ENCODE measurements around the gene LRRC74B. TPM values are rescaled to one million over a fixed set of nuclear protein-coding genes. Genes with fewer than 3 reads are reported as not detected.
A peak's percentile ranks its signal among the peaks of the same experiment; 100 is the strongest.

Gene LRRC74B
- total RNA-seq, 1 donor = not detected

DNA sequence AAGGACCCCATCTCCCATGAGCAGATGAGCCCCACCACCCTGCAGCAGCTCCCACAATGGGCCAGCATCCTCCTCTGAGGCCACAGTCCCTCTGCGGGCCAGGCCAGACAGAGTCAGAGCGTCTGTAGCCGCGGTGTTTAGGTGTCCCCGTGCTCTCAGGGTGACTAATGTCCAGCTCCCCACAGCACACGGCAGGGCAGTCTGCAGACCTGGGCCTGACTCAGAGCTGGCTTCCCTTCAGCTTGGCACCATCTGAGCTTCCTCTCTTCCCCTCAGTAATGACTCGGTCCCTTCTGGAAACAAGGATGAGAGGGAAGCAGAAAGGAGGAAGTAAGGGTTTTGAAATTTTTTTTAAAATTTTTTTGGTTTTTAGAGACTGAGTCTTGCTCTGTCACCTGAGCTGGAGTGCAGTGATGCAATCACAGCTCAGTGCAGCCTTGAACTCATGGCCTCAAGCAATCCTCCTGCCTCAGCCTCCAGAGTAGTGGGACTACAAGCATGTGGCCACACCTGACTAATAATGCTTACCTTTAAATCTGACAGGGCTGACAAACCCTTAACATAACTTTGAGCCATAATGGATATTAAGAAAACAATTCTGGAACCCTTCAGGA lies 28.5 kb downstream of the LRRC74B start:
- TF ChIP-seq, protein P1, sequence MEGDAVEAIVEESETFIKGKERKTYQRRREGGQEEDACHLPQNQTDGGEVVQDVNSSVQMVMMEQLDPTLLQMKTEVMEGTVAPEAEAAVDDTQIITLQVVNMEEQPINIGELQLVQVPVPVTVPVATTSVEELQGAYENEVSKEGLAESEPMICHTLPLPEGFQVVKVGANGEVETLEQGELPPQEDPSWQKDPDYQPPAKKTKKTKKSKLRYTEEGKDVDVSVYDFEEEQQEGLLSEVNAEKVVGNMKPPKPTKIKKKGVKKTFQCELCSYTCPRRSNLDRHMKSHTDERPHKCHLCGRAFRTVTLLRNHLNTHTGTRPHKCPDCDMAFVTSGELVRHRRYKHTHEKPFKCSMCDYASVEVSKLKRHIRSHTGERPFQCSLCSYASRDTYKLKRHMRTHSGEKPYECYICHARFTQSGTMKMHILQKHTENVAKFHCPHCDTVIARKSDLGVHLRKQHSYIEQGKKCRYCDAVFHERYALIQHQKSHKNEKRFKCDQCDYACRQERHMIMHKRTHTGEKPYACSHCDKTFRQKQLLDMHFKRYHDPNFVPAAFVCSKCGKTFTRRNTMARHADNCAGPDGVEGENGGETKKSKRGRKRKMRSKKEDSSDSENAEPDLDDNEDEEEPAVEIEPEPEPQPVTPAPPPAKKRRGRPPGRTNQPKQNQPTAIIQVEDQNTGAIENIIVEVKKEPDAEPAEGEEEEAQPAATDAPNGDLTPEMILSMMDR (IDR thresholded peaks at IDR 0.05; ENCODE audit: extremely low read depth, low read depth, low read length) = no peak
- Histone ChIP-seq H3K9me3 (ENCODE audit: low read depth, low read length) (no peaks in the 10 kb centered on the region), H3K27ac (ENCODE audit: low read depth, low read length) (no peak overlapping the region), H4K20me1 (ENCODE audit: insufficient read depth, low read length) (no peaks in the 10 kb centered on the region), H3K4me1 (ENCODE audit: insufficient read depth, low read length) (peaks cover 13% of the 10 kb centered on the region), H3K79me2 (ENCODE audit: insufficient read depth, low read length) (no peaks in the 10 kb centered on the region), H2AFZ (ENCODE audit: low read length) (no peak overlapping the region), H3K27me3 (ENCODE audit: insufficient read depth, low read length) (no peaks in the 10 kb centered on the region), H3K4me2 (ENCODE audit: insufficient read depth, low read length) (peak overlapping the region; percentile 5), H3K4me3 (ENCODE audit: insufficient read depth, low read length) (no peak overlapping the region), H3K36me3 (ENCODE audit: insufficient read depth, low read length) (no peaks in the 10 kb centered on the region)
- peak; percentile 97 for DNase-seq (ENCODE audit: insufficient read length, low spot score, missing footprints)

DNA sequence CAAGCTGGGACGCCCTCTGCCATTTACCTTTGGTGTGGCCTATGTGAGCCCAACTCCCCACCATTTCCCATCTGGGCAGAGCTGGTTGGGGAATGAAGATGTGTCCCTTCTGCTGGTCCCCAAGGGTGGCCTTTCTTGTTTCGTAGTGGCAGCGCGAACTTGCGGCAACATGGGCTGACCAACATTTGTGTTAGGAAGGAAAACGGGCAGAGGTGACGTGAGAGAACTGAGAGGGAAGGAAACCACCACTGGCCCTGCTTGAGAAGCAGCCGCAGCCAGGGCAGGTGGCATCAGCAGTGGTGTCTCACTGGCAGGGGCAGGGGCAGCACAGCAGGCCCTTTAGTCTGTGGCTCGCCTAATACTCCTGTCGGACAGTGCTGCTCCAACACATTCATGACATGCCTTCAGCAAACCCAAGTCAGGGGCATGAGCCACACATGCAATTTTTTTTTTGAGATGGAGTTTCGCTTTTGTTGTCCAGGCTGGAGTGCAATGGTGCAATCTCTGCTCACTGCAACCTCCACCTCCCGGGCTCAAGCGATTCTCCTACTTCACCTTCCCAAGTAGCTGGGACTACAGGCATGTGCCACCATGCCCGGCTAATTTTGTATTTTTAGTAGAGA lies 29.9 kb downstream of the LRRC74B start:
- H3K9me3 ChIP-seq (ENCODE audit: low read depth, low read length) = no peaks in the 10 kb centered on the region
- no peaks in the 10 kb centered on the region for H3K27me3 ChIP-seq (ENCODE audit: insufficient read depth, low read length)
- no peak overlapping the region for H3K4me3 ChIP-seq (ENCODE audit: insufficient read depth, low read length)
- H3K4me1 ChIP-seq (ENCODE audit: insufficient read depth, low read length) = peaks cover 13% of the 10 kb centered on the region
- H2AFZ ChIP-seq (ENCODE audit: low read length) = no peak overlapping the region
- H3K79me2 ChIP-seq (ENCODE audit: insufficient read depth, low read length) = no peaks in the 10 kb centered on the region
- H3K4me2 ChIP-seq (ENCODE audit: insufficient read depth, low read length) = no peak overlapping the region
- no peaks in the 10 kb centered on the region for H3K36me3 ChIP-seq (ENCODE audit: insufficient read depth, low read length)
- no peak overlapping the region for H3K27ac ChIP-seq (ENCODE audit: low read depth, low read length)
- TF ChIP-seq, protein P1 (IDR thresholded peaks at IDR 0.05; ENCODE audit: extremely low read depth, low read depth, low read length) = no peak
- H4K20me1 ChIP-seq (ENCODE audit: insufficient read depth, low read length) = no peaks in the 10 kb centered on the region
- DNase-seq (ENCODE audit: insufficient read length, low spot score, missing footprints) = no peak

DNA sequence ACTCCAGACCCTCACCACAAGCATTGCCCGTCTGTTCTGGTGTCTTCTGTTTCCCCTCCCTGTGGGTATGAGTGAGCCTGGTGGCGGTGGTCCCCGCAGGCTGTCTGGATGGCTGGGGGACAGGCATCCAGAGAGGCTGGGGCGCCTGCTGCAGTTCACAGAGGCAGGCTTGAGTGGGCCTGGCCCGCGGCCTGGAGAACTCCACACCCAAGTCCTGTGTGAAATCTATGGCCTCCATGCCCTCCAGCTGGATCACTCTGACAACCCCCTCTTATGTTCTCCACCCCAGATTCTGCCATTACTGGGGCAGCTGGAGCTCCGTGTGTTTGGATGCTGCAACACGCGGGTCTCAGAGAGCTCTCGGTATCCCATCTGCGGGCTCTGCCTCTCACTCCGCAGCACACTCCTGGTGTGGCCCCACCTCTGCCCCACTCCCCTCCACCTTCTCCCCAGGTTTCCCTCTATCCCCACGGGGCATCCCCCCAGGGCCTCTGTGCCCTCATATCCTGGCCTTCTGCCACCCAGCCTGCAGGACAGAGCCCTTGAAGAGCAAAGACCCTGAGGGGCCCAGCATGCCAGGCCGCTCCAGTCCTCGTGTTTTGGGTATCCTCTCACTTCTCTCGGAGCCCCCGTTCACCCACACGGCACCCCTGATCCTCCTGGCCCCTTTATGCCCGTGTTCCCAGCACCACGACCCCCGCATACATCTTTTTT lies 31.3 kb downstream of the LRRC74B start:
- H4K20me1 ChIP-seq (ENCODE audit: insufficient read depth, low read length) = no peaks in the 10 kb centered on the region
- H3K36me3 ChIP-seq (ENCODE audit: insufficient read depth, low read length) = no peaks in the 10 kb centered on the region
- no peak for DNase-seq (ENCODE audit: insufficient read length, low spot score, missing footprints)
- no peak overlapping the region for H2AFZ ChIP-seq (ENCODE audit: low read length)
- H3K4me1 ChIP-seq (ENCODE audit: insufficient read depth, low read length) = peaks cover 13% of the 10 kb centered on the region
- TF ChIP-seq, protein P1 (IDR thresholded peaks at IDR 0.05; ENCODE audit: extremely low read depth, low read depth, low read length) = no peak
- no peak overlapping the region for H3K4me2 ChIP-seq (ENCODE audit: insufficient read depth, low read length)
- H3K27me3 ChIP-seq (ENCODE audit: insufficient read depth, low read length) = no peaks in the 10 kb centered on the region
- H3K27ac ChIP-seq (ENCODE audit: low read depth, low read length) = no peak overlapping the region
- no peaks in the 10 kb centered on the region for H3K79me2 ChIP-seq (ENCODE audit: insufficient read depth, low read length)
- no peak overlapping the region for H3K4me3 ChIP-seq (ENCODE audit: insufficient read depth, low read length)
- H3K9me3 ChIP-seq (ENCODE audit: low read depth, low read length) = no peaks in the 10 kb centered on the region

DNA sequence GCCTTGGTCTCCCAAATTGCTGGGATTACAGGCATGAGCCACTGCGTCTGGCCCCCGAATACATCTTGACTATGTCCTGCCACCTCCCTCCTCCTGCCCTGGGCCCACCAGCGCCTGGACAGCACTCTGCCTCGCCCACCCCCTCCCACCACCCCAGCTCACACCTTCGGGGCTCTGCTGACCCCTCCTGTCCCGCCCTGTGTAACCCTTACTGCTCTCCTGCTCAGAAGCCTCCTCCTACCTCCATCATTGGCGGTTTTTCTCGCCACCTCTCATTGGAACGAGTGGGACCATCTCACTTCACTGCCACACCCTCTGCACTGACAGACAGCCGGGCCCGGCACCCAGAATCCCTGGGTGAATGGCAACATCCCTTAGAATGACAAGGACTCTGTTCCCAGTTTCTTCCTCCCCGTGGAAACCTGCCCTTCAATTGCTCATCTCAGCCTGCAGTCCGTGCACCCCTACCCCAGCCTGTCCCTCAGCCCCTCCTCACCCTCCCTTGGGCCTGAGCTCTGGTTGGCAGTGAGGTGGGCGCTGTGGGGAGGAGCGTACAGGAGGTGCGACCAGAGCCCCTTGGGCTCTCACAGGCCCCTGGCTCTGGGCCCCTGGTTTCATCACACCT lies 32.2 kb downstream of the LRRC74B start:
- Histone ChIP-seq H3K27ac (ENCODE audit: low read depth, low read length) (no peak overlapping the region), H3K9me3 (ENCODE audit: low read depth, low read length) (no peaks in the 10 kb centered on the region), H4K20me1 (ENCODE audit: insufficient read depth, low read length) (no peaks in the 10 kb centered on the region), H3K79me2 (ENCODE audit: insufficient read depth, low read length) (no peaks in the 10 kb centered on the region), H3K4me2 (ENCODE audit: insufficient read depth, low read length) (no peak overlapping the region), H3K27me3 (ENCODE audit: insufficient read depth, low read length) (no peaks in the 10 kb centered on the region), H3K36me3 (ENCODE audit: insufficient read depth, low read length) (no peaks in the 10 kb centered on the region), H3K4me3 (ENCODE audit: insufficient read depth, low read length) (no peak overlapping the region), H2AFZ (ENCODE audit: low read length) (no peak overlapping the region), H3K4me1 (ENCODE audit: insufficient read depth, low read length) (peaks cover 13% of the 10 kb centered on the region)
- DNase-seq (ENCODE audit: insufficient read length, low spot score, missing footprints) = no peak
- TF ChIP-seq, protein P1 (IDR thresholded peaks at IDR 0.05; ENCODE audit: extremely low read depth, low read depth, low read length) = no peak

All from osteoblast (primary cell).